WTC11 (cell line): Measurements from ENCODE around the gene C1S. TPM values are rescaled to one million over a fixed set of nuclear protein-coding genes. Genes with fewer than 3 reads are reported as not detected.

Source experiments
- ATAC-seq: fragments of 200-7000 bp; cut with Tn5 transposase; 2 replicates; pipeline ENCODE4 v1.10.0; 2021; ENCODE audit warnings: mild to moderate bottlenecking, moderate library complexity
- CTCF ChIA-PET: fragments of 300-600 bp; sonication (Branson Sonifier 250); formaldehyde crosslinking; loops from one replicate; lab custom pipeline; 2021; ENCODE audit warnings: antibody characterized with exemption; lab: Charles Lee
- POLR2A ChIA-PET: fragments of 350-600 bp; sonication (Branson Sonifier 250); formaldehyde crosslinking; loops from one replicate; lab custom pipeline; 2021; ENCODE audit warnings: antibody characterized with exemption; lab: Charles Lee
- DNase-seq: peaks from one replicate; pipeline ENCODE4 v3.0.0; 2021; ENCODE audit warnings: low spot score
- H3K27ac Mint-ChIP-seq: 2 replicates; pipeline ENCODE4 v1.8.0; 2021; ENCODE audit warnings: mixed read lengths
- H3K27me3 Mint-ChIP-seq: 2 replicates; pipeline ENCODE4 v1.8.0; 2021; ENCODE audit warnings: low read depth, mild to moderate bottlenecking, moderate library complexity, mixed read lengths
- H3K36me3 Mint-ChIP-seq: 2 replicates; pipeline ENCODE4 v1.8.0; 2021; ENCODE audit warnings: mixed read lengths
- H3K4me1 Mint-ChIP-seq: 2 replicates; pipeline ENCODE4 v1.8.0; 2022; ENCODE audit warnings: mixed read lengths
- H3K4me3 Mint-ChIP-seq: 2 replicates; pipeline ENCODE4 v1.8.0; 2021; ENCODE audit warnings: mild to moderate bottlenecking, moderate library complexity, mixed read lengths
- H3K9me3 Mint-ChIP-seq: 2 replicates; pipeline ENCODE4 v1.8.0; 2021; ENCODE audit warnings: mixed read lengths
- ATF2 ChIP-seq: sonication (generic); formaldehyde crosslinking; IDR thresholded peaks from 2 replicates; pipeline ENCODE4 v1.8.1; 2022; ENCODE audit warnings: low read depth, missing genetic modification reagents, borderline replicate concordance
- CBFB ChIP-seq: sonication (generic); formaldehyde crosslinking; IDR thresholded peaks from 2 replicates; pipeline ENCODE4 v1.8.1; 2022; ENCODE audit warnings: mild to moderate bottlenecking, low read depth, missing genetic modification reagents
- CTCF ChIP-seq: fragments of 200-600 bp; IDR thresholded peaks from 2 replicates; pipeline ENCODE4 v1.8.0; 2022; ENCODE audit warnings: antibody characterized with exemption
- IRF1 ChIP-seq: sonication (generic); formaldehyde crosslinking; IDR thresholded peaks from 2 replicates; pipeline ENCODE4 v1.8.0; 2023; ENCODE audit warnings: missing genetic modification reagents
- IRF2 ChIP-seq: sonication (generic); formaldehyde crosslinking; IDR thresholded peaks from 2 replicates; pipeline ENCODE4 v1.8.0; 2022; ENCODE audit warnings: low read depth, missing genetic modification reagents, borderline replicate concordance
- NFE2L1 ChIP-seq: sonication (generic); formaldehyde crosslinking; IDR thresholded peaks from 2 replicates; pipeline ENCODE4 v1.8.1; 2023; ENCODE audit warnings: missing genetic modification reagents
- NFYB ChIP-seq: sonication (generic); formaldehyde crosslinking; conservative IDR thresholded peaks from 2 replicates; pipeline ENCODE4 v1.8.0; 2022; ENCODE audit warnings: low read depth, missing genetic modification reagents
- NR1H2 ChIP-seq: sonication (generic); formaldehyde crosslinking; IDR thresholded peaks from 2 replicates; pipeline ENCODE4 v1.9.0; 2021; ENCODE audit warnings: mild to moderate bottlenecking, moderate library complexity, missing genetic modification reagents
- PRDM15 ChIP-seq: sonication (generic); formaldehyde crosslinking; IDR thresholded peaks from 2 replicates; pipeline ENCODE4 v1.8.0; 2022; ENCODE audit warnings: missing genetic modification reagents
- RELA ChIP-seq: sonication (generic); formaldehyde crosslinking; IDR thresholded peaks from 2 replicates; pipeline ENCODE4 v1.8.1; 2022; ENCODE audit warnings: missing genetic modification reagents, mild to moderate bottlenecking, borderline replicate concordance
- SMAD4 ChIP-seq: sonication (generic); formaldehyde crosslinking; IDR thresholded peaks from 2 replicates; pipeline ENCODE4 v1.8.0; 2022; ENCODE audit warnings: mild to moderate bottlenecking, missing genetic modification reagents
- SOX15 ChIP-seq: fragments of 250-450 bp; sonication (Bioruptor Pico); IDR thresholded peaks from 2 replicates; pipeline ENCODE4 v1.9.0; 2021; ENCODE audit warnings: mild to moderate bottlenecking
- USF1 ChIP-seq: sonication (generic); formaldehyde crosslinking; IDR thresholded peaks from 2 replicates; pipeline ENCODE4 v1.8.0; 2022; ENCODE audit warnings: mild to moderate bottlenecking, missing genetic modification reagents
- ZBTB21 ChIP-seq: sonication (generic); formaldehyde crosslinking; IDR thresholded peaks from 2 replicates; pipeline ENCODE4 v1.8.1; 2023; ENCODE audit warnings: mild to moderate bottlenecking, missing genetic modification reagents, borderline replicate concordance
- ZNF281 ChIP-seq: sonication (generic); formaldehyde crosslinking; IDR thresholded peaks from 2 replicates; pipeline ENCODE4 v1.8.0; 2023; ENCODE audit warnings: mild to moderate bottlenecking, missing genetic modification reagents
- ZNF317 ChIP-seq: sonication (generic); formaldehyde crosslinking; IDR thresholded peaks from 2 replicates; pipeline ENCODE4 v1.8.1; 2023; ENCODE audit warnings: low read depth, mild to moderate bottlenecking, moderate library complexity, missing genetic modification reagents, borderline replicate concordance
- ZSCAN18 ChIP-seq: fragments of 250-450 bp; sonication (Bioruptor Pico); IDR thresholded peaks from 2 replicates; pipeline ENCODE4 v2.1.2; 2022; ENCODE audit warnings: mild to moderate bottlenecking, moderate library complexity
- total RNA-seq: library from RNA; stranded (reverse); gene quantifications from 3 replicates; pipeline ENCODE4 v1.2.3, GENCODE V29; 2021

The C1S gene
- total RNA-seq, 1 experiment from 2014 or later, result 7.6 TPM

GRCh38 chr12:7099290-7099996 is 38.9 kb downstream of the C1S start (continued):
- TF ChIP-seq ZNF317 (CRISPR knock-in tag) (no peak), NR1H2 (CRISPR knock-in tag) (no peak), ZBTB21 (CRISPR knock-in tag) (no peak), USF1 (CRISPR knock-in tag) (no peak), ZSCAN18 (no peak), CTCF (no peak), ATF2 (CRISPR knock-in tag) (no peak), SOX15 (CRISPR knock-in tag) (no peak)

- peaks cover 12% of the 10 kb centered on the region for H3K36me3 Mint-ChIP-seq
- no peaks in the 10 kb centered on the region for H3K9me3 Mint-ChIP-seq
- no peak for TF ChIP-seq RELA (CRISPR knock-in tag)
- TF ChIP-seq IRF1 (CRISPR knock-in tag), result no peak
- TF ChIP-seq ZBTB21 (CRISPR knock-in tag), result no peak
- no peak for TF ChIP-seq IRF2 (CRISPR knock-in tag)
- TF ChIP-seq NFYB (CRISPR knock-in tag), result no peak
- no peak for TF ChIP-seq CBFB (CRISPR knock-in tag)
- TF ChIP-seq NFE2L1 (CRISPR knock-in tag), result no peak
- no peak for TF ChIP-seq SMAD4 (CRISPR knock-in tag)
- TF ChIP-seq ZNF281 (CRISPR knock-in tag), result no peak
- TF ChIP-seq PRDM15 (CRISPR knock-in tag), result no peak
- TF ChIP-seq, all 79 proteins: peak for 0
- Mint-ChIP-seq H3K27me3 (no peaks in the 10 kb centered on the region; the same call in 1 of the 2 replicates), H3K4me1 (peaks cover 11% of the 10 kb centered on the region), H3K4me3 (no peak overlapping the region), H3K27ac (no peak overlapping the region)
- ATAC-seq (no peak), DNase-seq (no peak)
- CTCF ChIA-PET, result interaction anchor here (1.3 to 1.5 kb wide), 2 partner anchors 8 to 45 kb away, joined by 3 read pairs; no protein-coding TSS in a partner anchor
- POLR2A ChIA-PET, result no interaction called here
Observed at GRCh38 chr12:7100239-7100638, 39.7 kb downstream of the C1S start.
